Gastrocnemius medialis (tissue), 4 donors: Measurements from ENCODE around the gene ARHGAP26.

ENCODE experiments used
- CTCF ChIP-seq, 5 experiments: fragments of 450-650 bp in 3 of 5; fragments of 200-600 bp in 2 of 5; sonication (generic) in 2 of 5; IDR thresholded peaks in 4 of 5; conservative IDR thresholded peaks in 1 of 5; 1 replicate in 4 of 5; 2 replicates in 1 of 5; pipeline ENCODE4 v1.5.1; 2016 to 2019; ENCODE audit warnings: antibody characterized with exemption in 5 of 5, mild to moderate bottlenecking in 3 of 5, moderate library complexity in 3 of 5
- POLR2A ChIP-seq, 2 donors: fragments of 450-650 bp; IDR thresholded peaks; one replicate each; pipeline ENCODE4 v1.6.1; 2017; ENCODE audit warnings: antibody characterized with exemption in 2 of 2, mild to moderate bottlenecking in 2 of 2, moderate library complexity in 2 of 2

- TF ChIP-seq POLR2A (IDR thresholded peaks at IDR 0.05) = no peak
- no peak for TF ChIP-seq CTCF (IDR thresholded peaks at IDR 0.05 in 4 of 5, conservative IDR thresholded peaks at IDR 0.05 in 1 of 5)
Measured at GRCh38 chr5:142897328-142897727, 127.2 kb downstream of the ARHGAP26 start.
